HG03175 (cell line): ENCODE results near the gene LIPI.
"Not testable (repeated sequence)": the region's sequence is repeated elsewhere in the genome, so short reads cannot be mapped to it uniquely, and the experiment has no call there.

ENCODE experiments used
- ATAC-seq: cut with Tn5 transposase; IDR thresholded peaks from one replicate; pipeline ENCODE4 v1.9.1; 2021; ENCODE audit warnings: mild to moderate bottlenecking, moderate library complexity; ENCODE audit not compliant: unreplicated experiment

LIPI gene

DNA sequence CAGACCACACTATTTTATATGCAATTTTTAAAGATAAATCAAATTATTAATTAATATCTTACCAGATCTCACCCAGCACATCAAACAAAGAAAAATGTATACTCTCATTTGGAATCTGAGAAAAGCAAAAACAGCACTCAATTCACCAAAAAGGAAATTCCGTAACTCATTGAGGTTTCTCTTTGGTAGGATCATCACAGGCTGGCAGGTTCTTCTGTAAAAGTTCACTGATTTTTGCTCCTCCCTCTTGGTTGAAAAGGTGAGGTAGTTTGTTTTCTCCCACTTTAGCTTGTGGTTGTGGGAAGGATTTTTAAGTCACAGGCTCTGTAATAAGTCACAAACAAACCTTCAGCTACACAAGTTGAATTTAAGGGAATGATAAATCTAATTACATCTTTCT is at the start of gene LIPI:
LIPI (minus strand) TSS at position 218 of the 400 bp plus-strand sequence; CDS start at position 108, 110 bp downstream.
- no peak for ATAC-seq

DNA sequence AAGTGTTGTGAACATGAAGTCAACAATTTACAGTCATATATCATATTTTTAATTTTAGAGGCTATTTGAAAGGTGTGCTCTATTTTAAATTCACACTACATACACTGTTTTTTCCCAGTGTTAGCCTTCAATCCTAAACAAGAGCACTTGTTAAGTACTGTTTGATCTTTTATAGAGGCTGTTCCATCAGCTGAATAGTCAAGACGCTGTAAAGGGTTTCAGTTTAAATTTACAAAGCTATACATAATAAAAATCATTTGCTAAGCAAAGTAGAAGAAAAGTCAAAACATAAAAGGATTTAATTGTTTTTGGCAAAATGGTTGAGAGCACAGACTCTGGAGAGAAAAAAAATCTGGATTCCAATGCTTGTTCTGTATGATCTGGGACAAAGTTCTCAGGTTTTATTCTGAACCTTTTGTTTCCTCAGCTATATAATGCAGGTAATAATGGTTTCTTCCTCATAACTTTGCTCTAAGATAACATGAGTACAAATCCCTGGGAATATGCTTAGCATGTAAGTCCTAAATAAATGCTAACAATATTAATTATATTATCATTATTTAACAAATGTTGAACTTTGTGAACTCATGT is 49.5 kb upstream of the LIPI start:
- no peak for ATAC-seq

DNA sequence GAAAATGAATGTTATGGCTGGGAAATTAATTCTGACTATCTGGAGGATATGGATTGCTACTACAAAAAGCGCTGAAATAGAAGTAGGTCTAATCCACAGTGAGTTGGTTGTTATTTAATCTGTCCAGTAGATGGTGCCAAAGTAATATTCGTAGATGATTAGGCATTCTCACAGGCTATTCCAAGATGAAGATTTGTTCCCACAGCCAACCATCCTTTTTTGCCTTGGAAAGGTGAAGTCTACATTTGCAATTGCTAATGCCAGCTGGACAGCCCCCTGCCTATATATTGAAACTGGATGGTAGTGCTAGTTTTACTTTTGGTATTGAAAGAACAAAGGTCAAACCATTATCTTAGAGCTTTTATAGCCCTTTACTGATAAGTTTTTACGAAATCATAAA is 49.0 kb upstream of the LIPI start:
- peak; percentile 51 for ATAC-seq

DNA sequence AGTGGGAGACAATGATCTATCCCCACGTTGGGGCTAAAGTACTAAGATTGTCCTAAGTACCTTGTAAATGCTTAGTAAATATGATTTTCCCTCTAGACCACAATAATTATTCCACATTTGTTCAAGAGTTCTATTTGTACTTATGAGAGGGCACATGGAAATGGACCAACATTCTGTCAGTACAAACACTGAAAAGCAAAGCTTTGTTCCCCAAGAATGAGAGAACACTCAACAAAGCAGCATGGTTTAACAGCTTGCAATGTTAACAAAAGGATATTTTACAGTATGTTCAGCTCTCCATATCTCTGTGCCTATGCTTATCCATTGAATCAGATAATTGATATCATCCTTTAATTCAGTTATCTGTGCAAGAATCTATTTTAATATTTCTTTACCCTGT is 40.6 kb upstream of the LIPI start:
- ATAC-seq = no peak

DNA sequence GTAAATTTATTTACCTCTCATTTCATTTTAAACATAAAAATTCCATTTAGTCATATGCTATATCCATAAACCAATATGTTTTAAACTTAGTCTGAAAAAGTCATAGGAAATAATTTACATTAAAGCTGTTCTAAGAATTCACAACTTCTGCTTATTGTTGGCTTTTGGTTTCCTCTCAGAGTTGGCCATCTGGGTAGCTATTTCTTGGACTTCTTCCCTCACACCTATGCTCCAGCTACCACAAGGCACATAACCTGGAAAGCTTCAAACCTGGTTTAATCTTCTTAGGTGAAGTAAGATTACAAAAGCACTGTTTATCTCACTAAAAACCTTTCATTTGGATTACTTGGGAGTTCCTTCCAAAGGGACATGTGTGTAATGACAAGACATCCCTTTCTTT is 35.0 kb upstream of the LIPI start:
- ATAC-seq = no peak

DNA sequence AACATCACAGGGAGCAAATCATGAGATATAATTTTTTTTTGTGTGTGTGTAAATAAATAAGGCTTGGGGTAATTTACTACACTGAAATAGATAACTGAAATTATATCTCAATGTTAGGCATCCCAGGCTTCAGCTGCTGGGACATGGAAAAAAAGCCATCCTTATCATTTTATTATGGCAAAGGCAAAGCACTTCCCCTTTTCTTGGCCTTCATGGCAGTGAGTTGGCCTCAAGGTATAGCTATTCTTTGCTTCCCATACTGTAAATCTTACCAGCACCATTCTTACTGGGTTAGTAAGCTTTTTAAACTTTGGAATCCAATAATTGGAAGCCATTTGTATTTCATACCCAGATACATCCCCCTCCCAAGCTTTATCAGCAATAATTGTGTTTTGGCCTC is 34.2 kb upstream of the LIPI start:
- ATAC-seq = no peak

DNA sequence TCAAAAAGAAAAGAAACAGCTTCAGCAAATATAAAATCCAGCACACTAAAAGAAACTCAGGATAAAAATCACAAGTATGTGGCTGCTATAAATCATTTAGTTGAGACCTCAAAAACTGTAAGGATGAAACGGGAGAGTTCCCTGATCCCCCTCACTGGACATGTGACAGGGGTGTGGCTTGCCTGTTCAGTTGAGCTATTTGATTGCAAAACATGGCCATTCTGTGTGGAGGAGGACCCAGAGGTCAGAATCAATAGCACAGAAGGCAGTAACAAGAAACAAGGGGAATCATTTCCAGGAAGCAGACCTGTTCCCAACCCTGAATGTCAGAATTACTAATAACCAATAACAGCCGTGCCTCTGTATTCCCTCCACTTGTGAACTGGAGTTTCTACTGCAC is 33.1 kb upstream of the LIPI start:
- no peak for ATAC-seq

DNA sequence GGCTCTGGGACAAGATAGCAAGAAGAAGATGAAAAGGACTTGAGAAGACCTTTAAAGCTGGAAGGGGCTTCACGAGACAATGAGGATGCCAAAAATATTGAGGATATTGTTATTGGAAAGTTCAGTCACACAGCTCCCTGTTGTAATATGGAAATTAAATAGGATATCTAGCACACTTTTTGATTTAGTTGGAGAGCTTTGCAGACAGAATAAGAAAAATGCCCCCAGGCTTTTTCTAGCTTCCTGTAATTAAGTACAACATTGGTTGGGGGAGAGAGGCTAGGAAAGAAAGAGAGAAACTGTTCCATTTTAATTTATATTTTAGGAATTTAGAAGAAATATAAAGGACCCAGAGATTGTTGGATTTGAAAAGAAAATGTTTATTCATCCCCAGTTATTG is 32.7 kb upstream of the LIPI start:
- ATAC-seq = no peak

DNA sequence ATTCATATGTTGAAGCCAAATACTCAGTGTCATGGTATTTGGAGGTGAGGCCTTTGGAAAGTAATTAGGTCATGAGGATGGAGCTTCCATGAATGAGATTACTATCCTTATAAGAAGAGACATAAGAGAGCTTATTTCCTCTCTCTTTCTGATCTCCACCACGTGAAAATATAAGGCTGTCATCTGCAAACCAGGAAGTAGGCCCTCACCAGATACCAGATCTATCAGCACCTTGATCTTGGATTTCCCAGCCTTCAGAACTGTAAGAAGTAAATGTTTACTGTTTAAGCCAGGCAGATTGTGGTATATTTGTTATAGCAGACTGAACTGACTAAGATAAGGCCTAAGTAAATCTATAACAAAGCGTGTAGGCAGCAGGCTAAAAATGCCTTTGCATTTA is 30.5 kb upstream of the LIPI start:
- ATAC-seq = no peak

DNA sequence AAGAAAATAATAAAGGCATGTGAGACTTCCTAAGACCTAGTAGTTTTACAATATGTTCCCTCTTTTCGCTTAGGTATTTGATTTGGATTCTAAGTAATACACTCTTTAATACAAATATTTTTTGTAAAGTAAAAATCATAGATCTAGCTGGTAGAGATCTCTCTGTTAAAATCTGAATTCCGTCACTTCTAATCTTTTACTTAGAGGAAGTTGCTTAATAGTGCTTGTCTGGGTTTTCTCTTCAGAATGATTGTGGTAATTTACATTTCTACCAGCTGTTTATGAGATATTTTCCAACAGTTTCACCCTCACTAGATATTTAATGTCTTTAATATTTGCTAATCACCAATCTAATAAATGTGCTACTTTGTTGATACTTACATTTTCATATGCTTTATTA is 28.5 kb upstream of the LIPI start:
- ATAC-seq = no peak

DNA sequence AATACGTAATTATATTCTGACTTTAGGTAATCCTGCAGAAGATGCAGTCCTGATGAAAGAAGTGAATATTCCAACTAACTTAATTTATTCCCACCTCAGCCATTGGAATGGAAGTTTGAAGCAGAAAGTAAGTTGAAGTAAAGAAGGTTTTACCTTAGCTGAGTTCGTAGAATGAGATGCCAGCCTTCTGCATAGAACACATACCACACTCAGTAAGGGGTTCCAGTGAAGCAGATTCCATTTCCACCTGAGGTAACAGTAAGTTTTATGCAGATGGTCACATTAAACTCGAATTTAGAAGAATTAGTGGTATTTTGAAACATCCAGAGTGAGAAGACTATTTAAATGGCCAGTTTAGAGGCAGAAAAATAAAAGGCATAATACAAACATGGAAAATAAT is 25.4 kb upstream of the LIPI start:
- ATAC-seq = no peak

DNA sequence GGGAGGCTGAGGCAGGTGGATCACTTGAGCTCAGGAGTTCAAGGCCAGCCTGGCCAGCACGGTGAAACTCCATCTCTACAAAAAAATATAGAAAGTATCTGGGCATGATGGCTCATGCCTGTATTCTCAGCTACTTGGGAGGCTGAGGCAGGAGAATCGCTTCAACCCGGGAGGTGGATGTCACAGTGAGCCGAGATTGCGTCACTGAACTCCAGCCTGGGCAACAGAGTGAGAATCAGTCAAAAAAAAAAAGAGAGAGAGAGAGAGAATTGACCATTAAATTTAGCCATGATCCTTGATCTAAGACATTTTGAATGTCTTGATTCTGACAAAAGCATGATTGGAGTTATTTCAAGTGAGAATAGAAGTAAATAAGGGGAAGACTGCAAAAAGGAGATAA is 24.3 kb upstream of the LIPI start:
- no peak for ATAC-seq

DNA sequence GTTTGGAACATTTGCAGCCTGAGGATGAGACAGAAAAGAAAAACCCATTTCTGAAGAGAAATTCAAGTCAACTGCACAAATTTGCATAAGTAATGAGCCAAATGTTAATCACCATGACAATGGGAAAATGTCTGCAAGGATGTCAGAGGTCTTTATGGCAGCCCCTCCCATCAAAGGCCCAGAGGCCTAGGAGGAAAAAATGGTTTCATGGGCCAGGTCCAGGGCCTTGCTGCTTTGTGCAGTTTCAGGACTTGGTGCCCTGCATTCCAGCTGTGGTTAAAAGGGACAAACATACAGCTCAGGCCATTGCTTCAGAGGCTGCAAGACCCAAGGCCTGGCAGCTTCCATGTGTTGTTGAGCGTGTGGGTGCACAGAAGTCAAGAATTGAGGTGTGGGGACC is 18.6 kb upstream of the LIPI start:
- ATAC-seq = no peak

DNA sequence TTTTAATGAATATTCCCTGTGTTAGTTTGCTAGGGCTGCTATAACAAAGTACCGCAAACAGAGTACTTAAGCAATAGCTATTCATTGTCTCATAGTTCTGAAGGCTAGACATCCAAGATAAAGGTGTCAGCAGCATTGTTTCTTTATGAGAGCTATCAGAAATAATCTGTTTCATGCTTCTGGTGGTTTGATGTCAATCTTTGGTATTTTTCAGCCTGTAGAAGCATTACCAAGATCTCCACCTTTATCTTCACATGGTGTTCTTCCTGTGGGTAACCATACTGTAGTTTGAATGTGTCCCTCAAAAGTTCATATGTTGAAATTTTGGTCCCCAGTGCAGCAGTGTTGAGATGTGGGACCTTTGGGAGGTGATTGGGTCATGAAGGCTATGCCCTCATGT is 12.6 kb upstream of the LIPI start:
- no peak for ATAC-seq

DNA sequence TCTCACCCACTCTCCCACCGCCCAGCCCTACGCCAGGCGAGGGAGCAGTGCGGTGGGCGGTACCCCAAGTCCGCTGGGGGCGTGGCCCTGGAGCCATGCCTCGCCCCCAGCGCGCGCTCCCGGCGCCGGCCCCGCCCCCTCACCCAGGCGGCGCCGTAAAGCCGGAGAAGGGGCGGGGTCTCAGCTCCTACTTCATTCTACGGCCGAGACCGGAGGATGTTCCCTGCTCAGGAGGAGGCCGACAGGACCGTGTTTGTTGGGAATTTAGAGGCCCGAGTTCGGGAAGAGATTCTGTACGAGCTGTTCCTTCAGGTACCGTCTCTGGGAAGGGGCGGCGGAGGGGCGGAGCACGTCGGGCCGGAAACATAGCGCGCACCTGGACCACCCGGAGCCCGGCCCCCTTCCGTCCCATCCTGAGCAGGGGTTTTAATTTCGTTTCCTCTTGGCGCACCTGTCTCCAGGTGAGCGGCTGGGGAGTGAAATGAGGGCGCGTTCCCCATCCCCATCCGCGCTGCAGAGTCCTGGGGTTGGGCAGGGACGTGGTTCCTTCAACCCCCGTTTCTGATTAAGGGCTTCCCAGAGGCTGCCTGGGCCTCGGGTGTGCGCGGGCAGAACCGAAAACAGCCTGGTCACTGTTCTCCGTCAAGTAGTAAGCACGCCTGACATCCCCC is 5.4 kb upstream of the LIPI start, which contains the start of gene RBM11:
RBM11 (plus strand) TSS at position 187 of the 671 bp plus-strand sequence; CDS start at position 217, 30 bp downstream.
- peak; percentile 93 for ATAC-seq

DNA sequence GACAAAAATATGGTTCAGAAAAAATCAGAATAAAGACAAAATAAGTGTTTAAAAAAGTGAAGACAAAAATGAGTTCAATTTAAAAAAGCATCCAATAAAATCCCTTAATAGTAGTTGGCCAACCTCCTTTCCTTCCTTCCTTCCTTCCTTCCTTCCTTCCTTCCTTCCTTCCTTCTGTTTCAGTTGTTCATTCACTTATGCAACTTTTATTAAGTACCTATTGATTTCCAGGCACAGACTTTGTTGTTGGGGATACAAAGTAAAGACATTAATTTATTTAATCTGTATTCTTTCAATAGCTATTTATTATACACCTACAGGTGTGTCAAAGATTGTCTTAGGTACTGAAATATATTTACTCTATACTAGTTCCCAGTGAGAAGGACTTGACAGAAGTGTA is 2.4 kb upstream of the LIPI start:
- no peak for ATAC-seq

DNA sequence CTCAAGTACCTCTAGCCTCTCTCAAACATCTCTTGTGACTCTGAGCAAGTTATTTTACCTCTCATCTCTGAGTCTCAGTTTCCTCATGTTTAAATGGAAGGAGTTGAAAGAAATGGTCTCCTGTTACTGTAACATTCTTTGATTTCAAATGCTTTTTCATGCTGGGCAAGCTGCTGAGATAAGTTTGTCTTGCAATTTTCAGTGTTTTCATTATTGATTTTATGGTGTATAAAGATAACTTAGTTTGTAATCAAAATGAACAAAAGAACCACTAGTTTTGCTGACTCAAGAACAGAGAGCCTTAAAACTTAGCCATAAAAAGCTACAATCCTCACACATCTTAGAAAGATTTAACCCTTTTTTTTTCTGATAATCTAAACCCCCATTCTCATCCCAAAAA is 4.5 kb downstream of the LIPI start:
- no peak for ATAC-seq

DNA sequence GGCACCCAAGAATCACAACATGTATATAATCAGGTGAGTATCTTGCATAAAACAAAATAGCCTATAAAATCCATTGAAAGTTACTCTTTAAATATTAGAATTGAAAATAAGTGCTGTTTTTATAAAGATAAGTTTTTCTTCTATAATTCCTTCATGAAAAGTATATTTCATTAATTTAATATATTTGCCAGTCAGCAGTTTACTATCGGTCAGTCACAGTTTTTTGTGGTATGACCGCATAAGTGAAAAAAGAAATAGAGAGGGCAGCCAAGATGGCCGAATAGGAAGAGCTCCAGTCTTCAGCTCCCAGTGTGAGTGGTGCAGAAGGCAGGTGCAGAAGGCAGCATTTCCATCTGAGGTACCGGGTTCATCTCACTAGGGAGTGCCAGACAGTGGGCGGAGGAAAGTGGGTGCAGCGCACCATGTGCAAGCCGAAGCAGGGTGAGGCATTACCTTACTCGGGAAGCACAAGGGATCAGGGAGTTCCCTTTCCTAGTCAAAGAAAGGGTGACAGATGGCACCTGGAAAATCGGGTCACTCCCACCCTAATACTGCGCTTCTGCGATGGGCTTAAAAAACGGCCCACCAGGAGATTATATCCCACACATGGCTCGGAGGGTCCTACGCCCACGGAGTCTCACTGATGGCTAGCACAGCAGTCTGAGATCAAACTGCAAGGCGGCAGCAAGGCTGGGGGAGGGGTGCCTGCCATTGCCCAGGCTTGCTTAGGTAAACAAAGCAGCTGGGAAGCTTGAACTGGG is 44.1 kb downstream of the LIPI start:
- ATAC-seq = not testable (repeated sequence)

DNA sequence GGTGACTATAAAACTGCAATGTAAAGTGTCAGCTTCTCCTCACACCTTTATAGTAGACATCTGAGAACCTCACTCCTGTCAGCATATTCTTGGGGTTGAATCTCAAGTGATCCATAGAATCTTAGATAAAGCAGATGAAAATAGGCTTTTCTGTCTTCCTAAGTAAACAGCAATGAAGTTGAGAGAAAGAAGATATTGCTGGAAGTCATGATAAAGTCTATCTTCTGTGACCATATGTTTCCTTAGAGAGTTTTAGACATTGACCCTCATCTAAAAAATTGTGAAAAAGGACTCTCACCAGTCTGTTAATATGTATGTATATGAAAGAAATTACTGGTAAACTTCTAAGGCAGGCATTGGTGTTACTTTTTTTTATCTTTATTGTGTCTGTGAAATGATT is 66.8 kb downstream of the LIPI start:
- no peak for ATAC-seq

DNA sequence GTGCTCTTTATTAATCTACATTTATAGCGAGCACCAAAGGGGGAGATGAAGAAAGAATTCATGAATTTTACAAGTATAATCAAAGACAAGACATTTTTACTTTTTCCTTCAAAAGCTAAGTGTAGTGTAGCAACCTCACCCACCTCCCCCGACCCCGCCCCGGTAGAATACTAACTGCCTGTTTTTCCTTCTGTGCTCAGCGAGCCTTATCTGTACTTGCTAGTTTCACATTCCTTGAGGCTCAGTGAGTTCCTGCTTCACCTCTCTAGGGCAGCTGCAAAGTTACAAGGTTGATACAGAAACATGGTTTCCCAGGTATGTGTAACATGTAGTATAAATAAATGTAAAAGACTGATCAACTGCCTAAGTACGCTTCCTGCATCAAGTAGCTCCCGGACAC is 86.5 kb downstream of the LIPI start:
- ATAC-seq = no peak

DNA sequence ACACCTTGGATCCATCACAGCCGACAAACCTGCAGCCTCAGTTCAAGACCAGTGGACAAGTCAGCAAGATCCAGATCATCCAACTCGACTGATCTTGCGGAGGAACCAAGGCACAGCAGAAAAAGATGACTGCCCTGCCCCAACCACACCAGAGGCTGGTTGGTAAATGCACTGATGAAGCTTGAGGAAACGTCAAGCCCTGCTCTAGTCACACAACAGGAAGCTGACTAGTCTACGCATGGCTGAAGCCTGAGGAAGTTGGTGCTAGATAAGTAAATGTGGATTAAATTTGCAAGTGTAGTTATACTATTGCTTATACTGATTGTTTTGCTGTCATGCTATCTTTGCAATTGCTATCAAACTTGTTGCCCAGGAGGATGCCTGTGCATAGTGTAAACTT is 89.0 kb downstream of the LIPI start:
- no peak for ATAC-seq

DNA sequence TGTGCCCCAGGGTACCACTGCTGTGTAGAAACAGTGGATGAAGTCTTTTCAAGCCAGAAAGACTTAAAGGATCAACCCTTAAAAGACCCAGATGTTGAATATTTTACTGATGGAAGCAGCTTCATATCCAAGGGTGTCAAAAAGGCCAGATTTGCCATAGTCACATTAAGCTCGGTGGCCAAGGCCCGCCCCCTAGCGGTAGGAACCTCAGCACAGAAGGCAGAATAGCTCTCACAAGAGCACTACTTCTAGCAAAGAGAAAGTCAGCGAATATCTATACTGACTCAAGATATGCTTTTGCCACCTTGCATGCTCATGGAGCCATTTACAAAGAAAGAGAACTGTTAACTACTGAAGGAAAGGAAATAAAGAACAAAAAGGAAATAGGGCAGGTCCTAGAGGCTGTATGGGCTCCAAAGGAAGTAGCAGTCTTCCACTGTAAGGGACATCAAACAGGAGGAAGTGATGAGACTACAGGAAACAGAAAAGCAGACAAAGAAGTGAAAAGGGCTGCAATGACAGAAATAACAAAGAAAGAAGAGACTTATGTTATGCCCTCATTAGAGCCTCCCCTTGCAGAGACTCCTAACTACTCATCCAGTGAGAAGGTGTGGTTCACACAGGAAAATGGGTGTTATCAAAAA is 90.5 kb downstream of the LIPI start:
- ATAC-seq = peak; percentile 42
